HepG2 (cell line): Measurements from ENCODE around the gene CHMP1A. TPM values are rescaled to one million over a fixed set of nuclear protein-coding genes. Genes with fewer than 3 reads are reported as not detected.

Experiments
- GMEB1 ChIP-seq: sonication (generic); formaldehyde crosslinking; IDR thresholded peaks from 2 replicates; pipeline ENCODE4 v1.5.1; 2020; ENCODE audit warnings: missing genetic modification reagents, mild to moderate bottlenecking, borderline replicate concordance
- SOX6 ChIP-seq, 2 experiments: fragments of 450-650 bp in 1 of 2; sonication (generic) in 1 of 2; formaldehyde crosslinking in 1 of 2; IDR thresholded peaks; 2 replicates each; pipeline versions ENCODE4 v1.4.0 to v1.6.1; 2017 to 2020; ENCODE audit warnings: antibody characterized with exemption in 1 of 2, mild to moderate bottlenecking in 1 of 2, missing genetic modification reagents in 1 of 2
- SP1 ChIP-seq, 2 experiments: fragments of 450-650 bp in 1 of 2; sonication (generic) in 1 of 2; formaldehyde crosslinking in 1 of 2; IDR thresholded peaks; 2 replicates each; pipeline versions ENCODE4 v1.4.0 to v1.6.1; 2016 to 2020; ENCODE audit warnings: missing genetic modification reagents in 1 of 2
- SRY ChIP-seq: sonication (generic); formaldehyde crosslinking; IDR thresholded peaks from 2 replicates; pipeline ENCODE4 v1.8.0; 2022; ENCODE audit warnings: mild to moderate bottlenecking, missing genetic modification reagents
- ZNF12 ChIP-seq: sonication (generic); formaldehyde crosslinking; IDR thresholded peaks from 2 replicates; pipeline ENCODE4 v1.5.0; 2020; ENCODE audit warnings: missing genetic modification reagents
- ZNF264 ChIP-seq: sonication (generic); formaldehyde crosslinking; IDR thresholded peaks from 2 replicates; pipeline ENCODE4 v1.4.0; 2020; ENCODE audit warnings: missing genetic modification reagents
- ZNF546 ChIP-seq: sonication (generic); formaldehyde crosslinking; conservative IDR thresholded peaks from 2 replicates; pipeline ENCODE4 v1.8.1; 2023; ENCODE audit warnings: mild to moderate bottlenecking, missing genetic modification reagents
- ZNF619 ChIP-seq: sonication (generic); formaldehyde crosslinking; IDR thresholded peaks from 2 replicates; pipeline ENCODE4 v1.4.0; 2020; ENCODE audit warnings: mild to moderate bottlenecking, missing genetic modification reagents
- polyA plus RNA-seq, 8 experiments: library from polyadenylated mRNA; depleted of rRNA in 3 of 8; stranded (reverse) in 7 of 8; unstranded in 1 of 8; fragments of >200 nt; fragmentation: Illumina TruSeq in 4 of 8; extraction: Trizol in 4 of 8; gene quantifications; 2 replicates each; pipeline versions ENCODE4 v1.2.1 to v1.2.3, GENCODE V29; 2011 to 2016; ENCODE audit warnings: low read depth in 4 of 8, missing spikeins in 1 of 8, mixed read lengths in 1 of 8; ENCODE audit not compliant: insufficient read depth in 1 of 8
- total RNA-seq, 5 experiments: library from RNA; depleted of rRNA; stranded (reverse); fragments of >200 nt; fragmentation: Illumina TruSeq; extraction: Trizol; gene quantifications; 2 replicates each; pipeline ENCODE4 v1.2.3, GENCODE V29; 2016; ENCODE audit warnings: low read depth in 1 of 5
- TF ChIP-seq, protein P1 (sequence below): sonication (generic); formaldehyde crosslinking; IDR thresholded peaks from 2 replicates; pipeline ENCODE4 v1.5.0; 2020; ENCODE audit warnings: missing genetic modification reagents
- TF ChIP-seq, protein P2 (sequence below): sonication (generic); formaldehyde crosslinking; IDR thresholded peaks from 2 replicates; pipeline ENCODE4 v1.4.0; 2020; ENCODE audit warnings: missing genetic modification reagents
- TF ChIP-seq, protein P3 (sequence below), 2 experiments: sonication (generic) in 1 of 2; formaldehyde crosslinking in 1 of 2; IDR thresholded peaks; 2 replicates each; pipeline versions ENCODE4 v1.6.1 to v1.9.0; 2014 to 2022; ENCODE audit warnings: antibody characterized with exemption in 1 of 2, borderline replicate concordance in 1 of 2, inconsistent platforms in 1 of 2, low read depth in 1 of 2, missing genetic modification reagents in 1 of 2
- TF ChIP-seq, protein P4 (sequence below): sonication (generic); formaldehyde crosslinking; IDR thresholded peaks from 2 replicates; pipeline ENCODE4 v1.5.0; 2020; ENCODE audit warnings: mild to moderate bottlenecking, missing genetic modification reagents

CHMP1A gene
- total and polyA plus RNA-seq, 2 of the 13 experiments (the other 11 are each of a cell fraction or from before 2014, with no cell fraction given): 69.4 to 73.3 TPM

GRCh38 chr16:89700100-89700648 is 42.7 kb upstream of the CHMP1A start (continued):
- TF ChIP-seq, protein P1, sequence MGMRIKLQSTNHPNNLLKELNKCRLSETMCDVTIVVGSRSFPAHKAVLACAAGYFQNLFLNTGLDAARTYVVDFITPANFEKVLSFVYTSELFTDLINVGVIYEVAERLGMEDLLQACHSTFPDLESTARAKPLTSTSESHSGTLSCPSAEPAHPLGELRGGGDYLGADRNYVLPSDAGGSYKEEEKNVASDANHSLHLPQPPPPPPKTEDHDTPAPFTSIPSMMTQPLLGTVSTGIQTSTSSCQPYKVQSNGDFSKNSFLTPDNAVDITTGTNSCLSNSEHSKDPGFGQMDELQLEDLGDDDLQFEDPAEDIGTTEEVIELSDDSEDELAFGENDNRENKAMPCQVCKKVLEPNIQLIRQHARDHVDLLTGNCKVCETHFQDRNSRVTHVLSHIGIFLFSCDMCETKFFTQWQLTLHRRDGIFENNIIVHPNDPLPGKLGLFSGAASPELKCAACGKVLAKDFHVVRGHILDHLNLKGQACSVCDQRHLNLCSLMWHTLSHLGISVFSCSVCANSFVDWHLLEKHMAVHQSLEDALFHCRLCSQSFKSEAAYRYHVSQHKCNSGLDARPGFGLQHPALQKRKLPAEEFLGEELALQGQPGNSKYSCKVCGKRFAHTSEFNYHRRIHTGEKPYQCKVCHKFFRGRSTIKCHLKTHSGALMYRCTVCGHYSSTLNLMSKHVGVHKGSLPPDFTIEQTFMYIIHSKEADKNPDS (CRISPR knock-in tag): 0 out of 2 replicates have a peak, but pooled peaks have one; percentile 60
- TF ChIP-seq ZNF546 (CRISPR knock-in tag) (no peak), ZNF12 (CRISPR knock-in tag) (peak; percentile 85; the same call in 1 of the 2 replicates), SP1 (IDR thresholded peaks at IDR 0.05) (no peak), SP1 (CRISPR knock-in tag; IDR thresholded peaks at IDR 0.05) (peak; percentile 89), SRY (peak; percentile 74; the same call in 1 of the 2 replicates), ZNF264 (peak; percentile 63; the same call in 1 of the 2 replicates), GMEB1 (CRISPR knock-in tag) (peak; percentile 55; the same call in 1 of the 2 replicates), ZNF619 (CRISPR knock-in tag) (peak; percentile 66; the same call in 1 of the 2 replicates), SOX6 (IDR thresholded peaks at IDR 0.05) (no peak), SOX6 (CRISPR knock-in tag; IDR thresholded peaks at IDR 0.05) (peak; percentile 57)
- TF ChIP-seq, protein P2, sequence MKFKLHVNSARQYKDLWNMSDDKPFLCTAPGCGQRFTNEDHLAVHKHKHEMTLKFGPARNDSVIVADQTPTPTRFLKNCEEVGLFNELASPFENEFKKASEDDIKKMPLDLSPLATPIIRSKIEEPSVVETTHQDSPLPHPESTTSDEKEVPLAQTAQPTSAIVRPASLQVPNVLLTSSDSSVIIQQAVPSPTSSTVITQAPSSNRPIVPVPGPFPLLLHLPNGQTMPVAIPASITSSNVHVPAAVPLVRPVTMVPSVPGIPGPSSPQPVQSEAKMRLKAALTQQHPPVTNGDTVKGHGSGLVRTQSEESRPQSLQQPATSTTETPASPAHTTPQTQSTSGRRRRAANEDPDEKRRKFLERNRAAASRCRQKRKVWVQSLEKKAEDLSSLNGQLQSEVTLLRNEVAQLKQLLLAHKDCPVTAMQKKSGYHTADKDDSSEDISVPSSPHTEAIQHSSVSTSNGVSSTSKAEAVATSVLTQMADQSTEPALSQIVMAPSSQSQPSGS: peak; percentile 100
- TF ChIP-seq, protein P3, sequence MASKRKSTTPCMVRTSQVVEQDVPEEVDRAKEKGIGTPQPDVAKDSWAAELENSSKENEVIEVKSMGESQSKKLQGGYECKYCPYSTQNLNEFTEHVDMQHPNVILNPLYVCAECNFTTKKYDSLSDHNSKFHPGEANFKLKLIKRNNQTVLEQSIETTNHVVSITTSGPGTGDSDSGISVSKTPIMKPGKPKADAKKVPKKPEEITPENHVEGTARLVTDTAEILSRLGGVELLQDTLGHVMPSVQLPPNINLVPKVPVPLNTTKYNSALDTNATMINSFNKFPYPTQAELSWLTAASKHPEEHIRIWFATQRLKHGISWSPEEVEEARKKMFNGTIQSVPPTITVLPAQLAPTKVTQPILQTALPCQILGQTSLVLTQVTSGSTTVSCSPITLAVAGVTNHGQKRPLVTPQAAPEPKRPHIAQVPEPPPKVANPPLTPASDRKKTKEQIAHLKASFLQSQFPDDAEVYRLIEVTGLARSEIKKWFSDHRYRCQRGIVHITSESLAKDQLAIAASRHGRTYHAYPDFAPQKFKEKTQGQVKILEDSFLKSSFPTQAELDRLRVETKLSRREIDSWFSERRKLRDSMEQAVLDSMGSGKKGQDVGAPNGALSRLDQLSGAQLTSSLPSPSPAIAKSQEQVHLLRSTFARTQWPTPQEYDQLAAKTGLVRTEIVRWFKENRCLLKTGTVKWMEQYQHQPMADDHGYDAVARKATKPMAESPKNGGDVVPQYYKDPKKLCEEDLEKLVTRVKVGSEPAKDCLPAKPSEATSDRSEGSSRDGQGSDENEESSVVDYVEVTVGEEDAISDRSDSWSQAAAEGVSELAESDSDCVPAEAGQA (IDR thresholded peaks at IDR 0.05; ENCODE audit: low read depth): peak; percentile 87
- TF ChIP-seq, protein P3 (CRISPR knock-in tag; IDR thresholded peaks at IDR 0.05; ENCODE audit: borderline replicate concordance): no peak
- TF ChIP-seq, protein P4, sequence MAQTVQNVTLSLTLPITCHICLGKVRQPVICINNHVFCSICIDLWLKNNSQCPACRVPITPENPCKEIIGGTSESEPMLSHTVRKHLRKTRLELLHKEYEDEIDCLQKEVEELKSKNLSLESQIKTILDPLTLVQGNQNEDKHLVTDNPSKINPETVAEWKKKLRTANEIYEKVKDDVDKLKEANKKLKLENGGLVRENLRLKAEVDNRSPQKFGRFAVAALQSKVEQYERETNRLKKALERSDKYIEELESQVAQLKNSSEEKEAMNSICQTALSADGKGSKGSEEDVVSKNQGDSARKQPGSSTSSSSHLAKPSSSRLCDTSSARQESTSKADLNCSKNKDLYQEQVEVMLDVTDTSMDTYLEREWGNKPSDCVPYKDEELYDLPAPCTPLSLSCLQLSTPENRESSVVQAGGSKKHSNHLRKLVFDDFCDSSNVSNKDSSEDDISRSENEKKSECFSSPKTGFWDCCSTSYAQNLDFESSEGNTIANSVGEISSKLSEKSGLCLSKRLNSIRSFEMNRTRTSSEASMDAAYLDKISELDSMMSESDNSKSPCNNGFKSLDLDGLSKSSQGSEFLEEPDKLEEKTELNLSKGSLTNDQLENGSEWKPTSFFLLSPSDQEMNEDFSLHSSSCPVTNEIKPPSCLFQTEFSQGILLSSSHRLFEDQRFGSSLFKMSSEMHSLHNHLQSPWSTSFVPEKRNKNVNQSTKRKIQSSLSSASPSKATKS (CRISPR knock-in tag): no peak
